Urinary bladder (tissue), 4 donors: Measurements from ENCODE around the gene RERGL. TPM values are rescaled to one million over a fixed set of nuclear protein-coding genes. Genes with fewer than 3 reads are reported as not detected.

ENCODE experiments used
- DNase-seq: peaks from one replicate; pipeline ENCODE4 v3.0.0-alpha.2; 2015; ENCODE audit errors: extremely low spot score
- H3K27ac ChIP-seq: one replicate; pipeline ENCODE4 v1.5.1; 2013; ENCODE audit warnings: low read depth, mild to moderate bottlenecking, moderate library complexity
- H3K36me3 ChIP-seq: one replicate; pipeline ENCODE4 v1.6.1; 2013; ENCODE audit warnings: mild to moderate bottlenecking, moderate library complexity; ENCODE audit not compliant: insufficient read depth
- H3K4me1 ChIP-seq: one replicate; pipeline ENCODE4 v1.6.1; 2013; ENCODE audit warnings: mild to moderate bottlenecking, moderate library complexity; ENCODE audit not compliant: insufficient read depth
- H3K4me3 ChIP-seq: one replicate; pipeline ENCODE4 v1.5.1; 2013; ENCODE audit warnings: low read depth, low read length
- WGBS: extraction: QIAGEN DNeasy Blood & Tissue Kit; methylation state at CpG from one replicate; pipeline ENCODE4 v1.1.7; 2013; 5-methylcytosine and 5-hydroxymethylcytosine counted together
- polyA plus RNA-seq: library from polyadenylated mRNA; stranded (reverse); fragments of 200-250 nt; gene quantifications from one replicate; pipeline ENCODE4 v1.2.3, GENCODE V29; 2013
- total RNA-seq: library from RNA; depleted of rRNA; stranded (reverse); fragments of >200 nt; gene quantifications from one replicate; pipeline ENCODE4 v1.2.3, GENCODE V29; 2014
- donor health status: healthy with polysubstance abuse.
- donor health status: healthy.

The RERGL gene, protein sequence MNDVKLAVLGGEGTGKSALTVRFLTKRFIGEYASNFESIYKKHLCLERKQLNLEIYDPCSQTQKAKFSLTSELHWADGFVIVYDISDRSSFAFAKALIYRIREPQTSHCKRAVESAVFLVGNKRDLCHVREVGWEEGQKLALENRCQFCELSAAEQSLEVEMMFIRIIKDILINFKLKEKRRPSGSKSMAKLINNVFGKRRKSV
- total RNA-seq = 2.0 TPM
- 19.2 TPM for polyA plus RNA-seq

DNA sequence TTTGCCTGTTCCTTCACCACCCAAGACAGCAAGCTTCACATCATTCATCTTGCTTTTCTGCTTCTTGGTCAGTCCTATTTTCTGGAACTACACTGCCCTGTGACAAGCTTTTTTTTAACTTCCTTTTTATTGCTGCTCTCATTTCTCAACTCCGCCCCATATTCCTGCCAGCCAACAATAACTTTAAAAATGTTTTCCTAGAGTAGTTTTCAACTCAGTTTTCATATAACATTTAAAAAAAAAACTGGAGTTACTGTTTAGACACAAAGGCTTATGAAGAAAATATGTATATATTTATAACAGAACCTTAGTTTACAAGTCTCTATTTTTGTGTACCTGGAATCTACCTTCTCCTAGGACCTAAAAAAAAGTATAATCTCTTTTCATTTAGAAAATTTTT lies at the start of gene RERGL:
Gene RERGL, minus strand, starts transcription at position 101 of the 400 bp plus-strand sequence. Its CDS starts 53 bp downstream, at position 48.
- Histone ChIP-seq H3K27ac (no peak within 1 kb of the TSS), H3K4me3 (no peak within 1 kb of the TSS), H3K4me1 (no peaks in the 10 kb centered on the region), H3K36me3 (no peaks in the 10 kb centered on the region)
- no peak for DNase-seq
- WGBS = 87% methylated on average over 1 of the region's 1 CpG

DNA sequence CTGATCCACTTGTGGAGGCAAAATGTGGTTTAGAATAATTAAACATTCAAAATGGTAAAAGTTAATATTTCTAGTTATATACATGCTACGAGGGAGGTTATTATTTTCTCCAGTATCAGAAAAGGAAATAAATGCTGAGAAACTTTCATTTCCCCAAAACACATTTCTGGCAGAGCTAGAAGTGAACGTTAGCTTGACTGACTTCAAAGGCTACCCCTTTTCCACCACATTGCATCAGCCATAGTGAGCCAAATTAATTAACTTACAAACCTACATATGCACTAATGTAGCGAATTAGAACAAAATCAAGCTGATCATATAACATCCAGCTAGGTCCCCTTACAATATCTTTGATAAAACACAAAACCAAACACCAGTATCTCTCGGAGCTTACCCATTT lies 49.3 kb upstream of the RERGL start:
- H3K4me3 ChIP-seq = no peak overlapping the region
- 78% methylated on average over 4 of the region's 4 CpGs for WGBS

DNA sequence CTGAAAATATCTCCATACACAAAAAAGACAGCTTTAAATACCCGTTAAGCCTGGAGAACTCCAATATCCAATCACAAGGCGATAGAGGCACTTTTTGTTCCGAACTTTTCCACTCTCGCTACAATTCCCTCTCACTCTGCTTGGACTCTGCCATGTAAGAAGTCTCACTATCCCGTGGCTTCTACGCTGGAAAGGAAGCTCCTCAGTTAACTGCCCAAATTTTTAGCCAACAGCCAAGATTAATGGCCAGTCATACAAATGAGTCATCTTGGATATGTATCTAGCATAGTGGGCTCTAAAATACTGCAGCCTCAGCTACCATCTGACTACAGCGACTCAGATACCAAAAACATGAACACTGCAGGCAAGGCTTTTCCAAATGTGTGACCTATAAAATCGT lies 45.5 kb upstream of the RERGL start:
- Histone ChIP-seq H3K4me3 (no peak overlapping the region), H3K27ac (no peak overlapping the region), H3K36me3 (no peaks in the 10 kb centered on the region), H3K4me1 (no peaks in the 10 kb centered on the region)
- no peak for DNase-seq
- 67% methylated on average over 8 of the region's 8 CpGs for WGBS

More for the DNA sequence above, 49.3 kb upstream of the RERGL start:
- no peaks in the 10 kb centered on the region for H3K36me3 ChIP-seq
- no peak overlapping the region for H3K27ac ChIP-seq
- DNase-seq = no peak
- H3K4me1 ChIP-seq = no peaks in the 10 kb centered on the region

DNA sequence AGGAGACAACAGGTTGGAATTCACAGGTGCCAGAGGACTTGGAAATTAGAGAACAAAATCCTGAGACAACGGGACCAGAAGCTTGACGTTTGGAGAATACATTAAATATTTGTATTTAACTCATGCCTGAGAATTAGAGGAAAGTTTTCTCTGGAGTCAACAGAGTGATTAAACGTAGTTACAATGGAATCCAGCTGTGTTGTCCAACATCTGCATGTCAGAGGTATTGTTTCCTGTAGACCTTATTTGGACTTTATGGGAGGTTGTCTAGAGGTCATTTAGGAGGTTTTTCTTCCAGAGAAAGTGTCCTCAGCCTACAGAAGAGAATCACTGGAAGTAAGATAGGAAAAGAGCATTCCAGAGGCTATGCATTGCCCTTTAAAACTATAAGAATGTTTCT lies 45.1 kb upstream of the RERGL start:
- no peak for DNase-seq
- WGBS = 31% methylated on average over 3 of the region's 3 CpGs

DNA sequence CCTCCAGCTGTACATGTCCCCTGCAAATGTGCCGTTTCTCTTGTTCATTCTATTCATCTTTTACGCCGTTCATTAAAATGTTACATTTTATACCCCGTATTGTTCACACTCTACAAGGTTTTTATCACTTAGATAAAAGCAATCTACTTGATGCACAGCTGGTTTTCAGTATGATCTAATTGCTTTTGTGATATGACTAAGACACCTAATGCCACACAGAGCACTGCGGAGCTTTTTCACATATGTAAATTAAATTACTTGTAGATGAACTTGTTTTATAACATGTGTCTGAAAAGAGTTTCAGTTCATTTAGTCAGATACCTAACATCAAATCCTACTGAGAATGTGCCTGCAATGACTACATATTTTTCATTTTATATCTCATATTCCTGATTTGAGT lies 40.9 kb upstream of the RERGL start:
- 44% methylated on average over 5 of the region's 5 CpGs for WGBS
- DNase-seq = no peak
- Histone ChIP-seq H3K4me1 (no peaks in the 10 kb centered on the region), H3K4me3 (no peak overlapping the region), H3K36me3 (no peaks in the 10 kb centered on the region), H3K27ac (no peak overlapping the region)

More for the DNA sequence above, 45.1 kb upstream of the RERGL start:
- Histone ChIP-seq H3K4me1 (no peaks in the 10 kb centered on the region), H3K36me3 (no peaks in the 10 kb centered on the region), H3K4me3 (no peak overlapping the region), H3K27ac (no peak overlapping the region)

DNA sequence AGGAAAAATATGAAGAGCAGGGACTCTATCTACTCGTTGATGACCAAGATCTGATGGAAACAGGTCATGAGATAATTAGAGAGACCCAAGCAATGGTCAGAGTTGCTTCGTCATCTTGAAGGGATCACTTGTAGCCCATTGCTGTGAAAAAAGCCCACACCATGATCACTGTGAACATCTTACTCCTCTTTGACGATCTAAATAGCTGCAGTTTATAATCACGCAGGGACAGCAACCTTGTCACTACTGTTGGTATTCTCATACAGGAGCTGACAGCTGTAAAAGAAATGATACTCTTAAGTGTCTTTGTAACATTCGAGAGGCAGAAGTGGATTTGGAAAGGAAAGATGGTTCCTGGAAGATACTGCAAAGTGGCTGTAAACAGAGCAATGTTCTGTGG lies 33.7 kb upstream of the RERGL start:
- H3K27ac ChIP-seq = no peak overlapping the region
- H3K4me3 ChIP-seq = no peak overlapping the region
- no peak for DNase-seq
- 65% methylated on average over 5 of the region's 5 CpGs for WGBS
- no peaks in the 10 kb centered on the region for H3K36me3 ChIP-seq
- H3K4me1 ChIP-seq = no peaks in the 10 kb centered on the region

DNA sequence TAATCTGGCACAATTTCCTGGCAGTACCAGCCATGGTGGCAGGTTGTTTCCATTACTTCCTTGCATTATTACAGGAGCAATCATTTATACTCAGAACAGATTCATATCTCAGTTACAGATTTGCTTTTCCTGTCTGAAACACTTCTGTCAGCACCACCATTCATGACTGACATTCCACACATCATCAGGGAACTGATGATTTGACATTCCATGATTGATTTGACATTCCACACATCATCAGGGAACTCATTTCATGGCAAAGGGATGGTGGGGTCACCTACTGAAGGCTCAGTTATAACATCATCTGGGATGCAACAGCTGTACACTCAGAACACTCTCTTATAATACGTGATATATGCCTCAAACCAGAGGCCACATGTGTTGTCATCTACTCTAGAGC lies 30.9 kb upstream of the RERGL start:
- 40% methylated on average over 1 of the region's 1 CpG for WGBS

DNA sequence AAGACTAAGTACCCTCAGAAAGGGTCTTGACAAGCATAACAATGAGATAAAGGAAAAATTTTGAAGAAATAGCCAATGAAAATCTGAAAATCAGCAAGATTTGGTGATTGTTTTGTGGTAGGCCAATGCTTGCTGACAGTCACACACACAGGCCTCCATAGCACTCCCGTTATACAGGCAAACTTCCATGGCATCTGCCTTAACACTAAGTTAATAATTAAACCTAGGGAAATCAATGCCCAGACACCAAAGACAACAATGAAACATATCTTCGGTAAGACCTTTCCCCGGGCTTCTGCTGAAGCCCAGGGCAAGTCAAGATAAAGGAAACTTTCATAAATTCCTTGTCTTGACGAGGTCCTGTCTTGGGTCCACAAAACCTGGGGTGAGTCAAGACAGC lies 18.6 kb upstream of the RERGL start:
- 89% methylated on average over 4 of the region's 4 CpGs for WGBS
- no peak overlapping the region for H3K27ac ChIP-seq
- H3K4me1 ChIP-seq = no peaks in the 10 kb centered on the region

More for the DNA sequence above, 30.9 kb upstream of the RERGL start:
- Histone ChIP-seq H3K4me1 (no peaks in the 10 kb centered on the region), H3K4me3 (no peak overlapping the region), H3K27ac (no peak overlapping the region), H3K36me3 (no peaks in the 10 kb centered on the region)
- DNase-seq = no peak

DNA sequence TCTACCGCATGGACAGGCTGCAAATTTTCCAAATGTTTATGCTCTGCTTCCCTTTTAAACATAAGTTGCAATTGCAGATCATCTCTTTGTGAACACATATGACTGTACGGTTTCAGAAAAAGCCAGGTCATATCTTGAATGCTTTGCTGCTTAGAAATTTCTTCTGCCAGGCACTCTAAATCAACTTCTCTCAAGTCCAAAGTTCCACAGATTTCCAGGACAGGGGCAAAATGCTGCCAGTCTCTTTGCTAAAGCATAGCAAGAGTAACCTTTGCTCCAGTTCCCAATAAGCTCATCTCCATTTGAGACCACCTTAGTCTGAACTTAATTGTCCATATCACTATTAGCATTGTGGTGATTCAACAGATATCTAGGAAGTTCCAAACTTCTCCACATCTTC lies 13.6 kb upstream of the RERGL start:
- Histone ChIP-seq H3K36me3 (no peaks in the 10 kb centered on the region), H3K4me3 (no peak overlapping the region), H3K27ac (no peak overlapping the region), H3K4me1 (no peaks in the 10 kb centered on the region)
- no peak for DNase-seq
- WGBS = 88% methylated on average over 2 of the region's 2 CpGs

More for the DNA sequence above, 18.6 kb upstream of the RERGL start:
- no peak for DNase-seq
- H3K4me3 ChIP-seq = no peak overlapping the region
- H3K36me3 ChIP-seq = no peaks in the 10 kb centered on the region

DNA sequence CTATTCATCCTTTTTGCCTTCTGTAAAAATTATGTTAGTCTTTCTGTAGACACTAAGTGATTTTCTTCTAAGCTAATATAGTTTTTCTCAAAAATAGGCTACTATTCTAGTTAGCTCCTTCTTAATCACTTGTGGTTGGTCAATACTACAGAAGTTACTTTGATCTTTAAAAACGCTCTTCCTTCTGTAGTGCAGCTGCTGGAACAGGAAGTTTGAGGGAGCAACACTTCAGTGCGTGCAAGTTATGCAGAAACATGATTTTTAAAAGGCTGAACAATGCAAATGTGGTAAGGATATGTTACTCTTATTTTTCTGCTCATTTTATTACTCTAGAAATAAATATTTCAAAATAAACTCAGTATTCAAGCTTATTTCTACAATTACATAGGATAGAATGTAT lies 11.1 kb upstream of the RERGL start:
- no peak for DNase-seq
- 35% methylated on average over 2 of the region's 2 CpGs for WGBS
- H3K4me3 ChIP-seq = no peak overlapping the region

DNA sequence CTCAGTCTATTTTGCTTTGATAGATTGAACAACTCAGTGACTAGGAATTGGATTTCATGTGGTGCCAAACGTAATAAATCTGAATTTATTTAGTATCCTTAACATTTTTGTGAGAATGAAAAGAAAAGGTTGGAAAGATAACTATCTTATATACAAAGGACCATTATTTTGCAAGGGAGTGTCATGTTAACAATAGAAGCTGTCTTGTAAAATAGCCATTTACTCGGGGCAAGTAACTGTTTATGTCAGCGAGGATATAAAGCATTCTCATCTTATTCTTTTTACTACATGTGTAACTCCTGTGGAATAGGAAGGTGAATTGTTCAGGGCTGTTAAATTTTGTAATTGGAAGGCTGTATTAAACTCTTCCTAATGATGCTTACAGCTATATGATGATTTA lies 5.9 kb downstream of the RERGL start:
- Histone ChIP-seq H3K4me3 (no peak overlapping the region), H3K27ac (no peak overlapping the region), H3K36me3 (no peaks in the 10 kb centered on the region), H3K4me1 (no peaks in the 10 kb centered on the region)
- no peak for DNase-seq
- 30% methylated on average over 3 of the region's 3 CpGs for WGBS

More for the DNA sequence above, 11.1 kb upstream of the RERGL start:
- Histone ChIP-seq H3K27ac (no peak overlapping the region), H3K36me3 (no peaks in the 10 kb centered on the region), H3K4me1 (no peaks in the 10 kb centered on the region)

DNA sequence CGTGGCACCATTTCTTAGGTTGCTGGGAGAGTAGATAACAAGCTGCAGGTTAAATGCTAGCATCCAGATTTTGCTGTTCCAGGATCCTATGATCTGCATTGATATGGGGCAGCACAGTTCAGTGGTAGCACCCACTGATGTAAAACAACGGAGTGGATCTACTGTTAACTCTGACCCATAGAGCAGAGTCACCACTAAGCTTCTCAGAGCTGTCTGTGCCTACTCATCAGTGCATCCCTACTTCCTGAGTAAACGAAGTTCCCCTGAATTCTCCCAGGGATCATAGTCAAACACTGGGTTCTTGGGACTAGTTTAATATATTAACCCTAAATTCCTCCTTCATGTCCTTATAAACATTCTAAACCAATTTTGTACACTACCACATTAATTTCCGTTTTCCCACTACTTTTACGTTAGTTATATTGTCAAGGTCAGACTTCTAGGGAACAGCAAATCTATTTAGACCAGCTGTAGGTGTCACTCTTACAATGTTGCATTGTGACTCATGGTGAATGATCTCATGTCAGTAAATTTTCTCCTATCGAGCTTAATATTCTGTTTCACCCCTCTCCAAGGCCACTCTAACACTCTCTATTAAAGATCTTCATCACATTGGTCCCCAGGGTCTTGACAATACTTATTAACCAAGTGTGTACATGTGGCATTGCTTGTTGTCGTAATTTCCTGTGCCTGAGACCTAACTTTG lies 10.3 kb downstream of the RERGL start:
- no peak for DNase-seq
- H3K27ac ChIP-seq = no peak overlapping the region
- no peaks in the 10 kb centered on the region for H3K36me3 ChIP-seq
- 59% methylated on average over 7 of the region's 7 CpGs for WGBS
- no peaks in the 10 kb centered on the region for H3K4me1 ChIP-seq
- H3K4me3 ChIP-seq = no peak overlapping the region

DNA sequence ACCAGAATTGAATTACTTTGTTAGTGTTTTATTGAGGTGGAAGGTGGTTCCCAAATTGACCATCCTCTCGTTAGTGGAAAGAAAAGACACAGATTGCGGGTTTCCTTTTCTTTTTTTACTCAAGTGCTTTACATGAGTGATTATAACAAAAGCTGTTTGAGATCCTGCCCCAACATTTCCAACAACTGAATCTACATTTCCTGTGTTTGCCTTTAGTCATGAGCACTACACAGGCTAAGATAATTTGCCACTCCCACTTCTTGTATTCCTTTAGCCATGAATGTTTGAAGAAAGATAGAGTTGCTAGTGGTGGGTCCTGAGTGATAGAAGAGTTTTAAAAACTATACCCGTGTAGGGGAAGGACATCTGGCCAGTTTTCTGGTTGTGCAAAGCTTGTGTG lies 16.0 kb downstream of the RERGL start:
- 61% methylated on average over 3 of the region's 3 CpGs for WGBS
- Histone ChIP-seq H3K4me3 (no peak overlapping the region), H3K36me3 (no peaks in the 10 kb centered on the region), H3K4me1 (no peaks in the 10 kb centered on the region), H3K27ac (no peak overlapping the region)
- no peak for DNase-seq

DNA sequence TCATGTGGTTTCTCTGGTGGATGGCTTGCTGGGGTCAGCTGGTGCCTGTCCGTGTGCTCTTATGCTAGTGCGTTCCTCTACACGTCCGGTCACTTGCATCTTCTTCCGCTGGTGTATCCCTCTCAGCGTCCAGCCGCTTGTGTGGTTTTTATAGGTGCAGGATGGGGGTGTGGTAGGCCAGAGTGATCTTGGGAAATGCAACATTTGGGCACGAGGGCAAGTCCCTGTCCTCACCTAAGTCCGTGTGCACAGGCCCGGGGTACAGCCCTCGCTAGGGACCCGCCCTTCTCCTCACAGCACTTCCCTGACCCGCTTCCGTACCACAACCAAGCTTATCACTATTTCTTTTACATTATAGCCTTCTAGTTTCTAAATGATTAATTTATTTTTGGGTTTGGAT lies 17.3 kb downstream of the RERGL start:
- H3K4me3 ChIP-seq = no peak overlapping the region
- no peaks in the 10 kb centered on the region for H3K36me3 ChIP-seq
- 80% methylated on average over 14 of the region's 14 CpGs for WGBS
- no peak for DNase-seq
- no peaks in the 10 kb centered on the region for H3K4me1 ChIP-seq
- H3K27ac ChIP-seq = no peak overlapping the region
